CD14-positive monocyte (primary cell): ENCODE measurements around the gene CLTCL1. TPM values are rescaled to one million over a fixed set of nuclear protein-coding genes. Genes with fewer than 3 reads are reported as not detected.

Source experiments
- DNase-seq, 3 donors: peaks; one replicate each; pipeline ENCODE4 v3.0.0-alpha.2; 2011 to 2022
- H2AFZ ChIP-seq: 2 replicates; pipeline ENCODE4 v1.6.0; 2012; ENCODE audit warnings: mild to moderate bottlenecking, low read depth, low read length, inconsistent platforms; ENCODE audit not compliant: insufficient read depth, poor library complexity, severe bottlenecking
- H3K27ac ChIP-seq, 2 donors: 1 replicate in 1 of 2; 2 replicates in 1 of 2; pipeline ENCODE4 v1.5.1; 2012 to 2013; ENCODE audit warnings: low read length in 2 of 2, control low read depth in 1 of 2, inconsistent platforms in 1 of 2, low read depth in 1 of 2, mild to moderate bottlenecking in 1 of 2
- H3K27me3 ChIP-seq, 2 donors: one replicate each; pipeline versions ENCODE4 v1.6.0 to v1.6.1; 2011 to 2013; ENCODE audit warnings: low read length in 2 of 2; ENCODE audit not compliant: control insufficient read depth in 2 of 2, insufficient read depth in 2 of 2
- H3K36me3 ChIP-seq, 2 donors: replicated peaks in 1 of 2; 1 replicate in 1 of 2; 2 replicates in 1 of 2; pipeline versions ENCODE4 v1.5.1 to v1.6.1; 2012 to 2013; ENCODE audit warnings: low read length in 2 of 2, control low read depth in 1 of 2, inconsistent platforms in 1 of 2, mild to moderate bottlenecking in 1 of 2; ENCODE audit not compliant: insufficient read depth in 2 of 2, control insufficient read depth in 1 of 2
- H3K4me1 ChIP-seq, 2 donors: 1 replicate in 1 of 2; 2 replicates in 1 of 2; pipeline versions ENCODE4 v1.5.1 to v1.6.1; 2012 to 2013; ENCODE audit warnings: low read length in 2 of 2, control low read depth in 1 of 2, inconsistent platforms in 1 of 2, mild to moderate bottlenecking in 1 of 2, moderate library complexity in 1 of 2; ENCODE audit not compliant: insufficient read depth in 2 of 2, control insufficient read depth in 1 of 2
- H3K4me2 ChIP-seq: replicated peaks from 2 replicates; pipeline ENCODE3; 2012; ENCODE audit warnings: low read length, moderate library complexity, mild to moderate bottlenecking; ENCODE audit not compliant: poor library complexity, severe bottlenecking; ENCODE audit errors: extremely low read depth
- H3K4me3 ChIP-seq, 3 experiments: fragments of 200-600 bp in 1 of 3; sonication (generic) in 1 of 3; replicated peaks in 1 of 3; 1 replicate in 2 of 3; 2 replicates in 1 of 3; pipeline ENCODE4 v1.5.1; 2011 to 2013; ENCODE audit warnings: low read length in 3 of 3, mild to moderate bottlenecking in 3 of 3, control low read depth in 2 of 3, low read depth in 2 of 3, inconsistent platforms in 1 of 3, moderate library complexity in 1 of 3
- H3K79me2 ChIP-seq: 2 replicates; pipeline ENCODE4 v1.6.0; 2012; ENCODE audit warnings: mild to moderate bottlenecking, control low read depth, inconsistent platforms, low read length, moderate library complexity; ENCODE audit not compliant: insufficient read depth
- H3K9ac ChIP-seq: 2 replicates; pipeline ENCODE4 v1.6.0; 2017; ENCODE audit warnings: low read length, mild to moderate bottlenecking; ENCODE audit not compliant: insufficient read depth, poor library complexity, severe bottlenecking
- H3K9me3 ChIP-seq, 2 donors: replicated peaks in 1 of 2; 1 replicate in 1 of 2; 2 replicates in 1 of 2; pipeline versions ENCODE4 v1.5.1 to v1.6.1; 2012 to 2013; ENCODE audit warnings: low read length in 2 of 2, control low read depth in 1 of 2; ENCODE audit not compliant: control insufficient read depth in 1 of 2, insufficient read depth in 1 of 2
- H4K20me1 ChIP-seq: 2 replicates; pipeline ENCODE4 v1.6.0; 2012; ENCODE audit warnings: mild to moderate bottlenecking, low read length, control low read depth, moderate library complexity; ENCODE audit not compliant: insufficient read depth
- H3K27ac Mint-ChIP-seq, 7 donors: one replicate each; pipeline ENCODE4 v1.8.0; 2020; ENCODE audit warnings: mild to moderate bottlenecking in 7 of 7, mixed read lengths in 7 of 7, moderate library complexity in 6 of 7, inconsistent platforms in 2 of 7
- H3K27me3 Mint-ChIP-seq, 3 donors: one replicate each; pipeline ENCODE4 v1.8.0; 2021 to 2022; ENCODE audit warnings: low read depth in 3 of 3, mild to moderate bottlenecking in 3 of 3, mixed read lengths in 3 of 3, moderate library complexity in 3 of 3, inconsistent platforms in 1 of 3
- H3K36me3 Mint-ChIP-seq, 2 donors: one replicate each; pipeline ENCODE4 v1.8.0; 2020; ENCODE audit warnings: mixed read lengths in 2 of 2, inconsistent platforms in 1 of 2, mild to moderate bottlenecking in 1 of 2
- H3K4me1 Mint-ChIP-seq: one replicate; pipeline ENCODE4 v1.8.0; 2020; ENCODE audit warnings: mild to moderate bottlenecking, mixed read lengths
- H3K4me3 Mint-ChIP-seq, 2 donors: one replicate each; pipeline ENCODE4 v1.8.0; 2020; ENCODE audit warnings: mild to moderate bottlenecking in 2 of 2, mixed read lengths in 2 of 2, moderate library complexity in 1 of 2
- H3K9me3 Mint-ChIP-seq, 7 donors: one replicate each; pipeline ENCODE4 v1.8.0; 2020 to 2022; ENCODE audit warnings: mixed read lengths in 7 of 7, mild to moderate bottlenecking in 6 of 7, moderate library complexity in 6 of 7, inconsistent platforms in 2 of 7
- CTCF ChIP-seq: fragments of 200-600 bp; IDR thresholded peaks from one replicate; pipeline ENCODE4 v1.8.0; 2022; ENCODE audit warnings: antibody characterized with exemption, mild to moderate bottlenecking
- WGBS: methylation state at CpG from one replicate; pipeline ENCODE4 v1.1.5; 2013; ENCODE audit warnings: missing lambda C conversion rate; ENCODE audit not compliant: insufficient coverage; 5-methylcytosine and 5-hydroxymethylcytosine counted together
- intact Hi-C, 2 donors: fragments of 100-400 bp; cut with micrococcal nuclease; formaldehyde crosslinking; loops; one replicate each; pipeline versions ENCODE4 v1.15.0 to v1.15.1; 2023
- polyA plus RNA-seq, 3 donors: library from polyadenylated mRNA; depleted of rRNA in 1 of 3; unstranded in 2 of 3; stranded (reverse) in 1 of 3; fragments of 300-500 nt in 2 of 3; fragments of >200 nt in 1 of 3; fragmentation: Illumina TruSeq in 2 of 3; gene quantifications; 1 replicate in 2 of 3; 2 replicates in 1 of 3; pipeline ENCODE4 v1.2.3, GENCODE V29; 2012 to 2021

The CLTCL1 gene
- polyA plus RNA-seq, 3 donors: 5.1 to 17.0 (median 6.1) TPM

GRCh38 chr22:19151329-19152191 lies 140.0 kb downstream of the CLTCL1 start:
- H3K4me1 Mint-ChIP-seq: peaks cover 8% of the 10 kb centered on the region
- H3K36me3 ChIP-seq: no peaks in the 10 kb centered on the region
- no peak for DNase-seq
- no peaks in the 10 kb centered on the region for H3K79me2 ChIP-seq
- WGBS: 61% methylated on average over 5 of the region's 10 CpGs
- H3K36me3 Mint-ChIP-seq: peaks cover 0 to 10% of the 10 kb centered on the region in 2 donors
- no peak overlapping the region for H3K9ac ChIP-seq
- no peak overlapping the region for H3K4me2 ChIP-seq
- intact Hi-C loops: no loop called here
- peaks cover 35 to 62% of the 10 kb centered on the region in 2 donors for H3K27me3 ChIP-seq
- peaks cover 0 to 14% (median 13%) of the 10 kb centered on the region in 7 donors for H3K9me3 Mint-ChIP-seq
- peaks cover 10 to 13% of the 10 kb centered on the region in 2 donors for H3K9me3 ChIP-seq
- no peaks in the 10 kb centered on the region for H4K20me1 ChIP-seq
- TF ChIP-seq CTCF: no peak
- no peak overlapping the region for H2AFZ ChIP-seq
- H3K27me3 Mint-ChIP-seq: peaks cover 65 to 77% (median 68%) of the 10 kb centered on the region in 3 donors
- H3K4me3 ChIP-seq: no peak overlapping the region
- peak overlapping the region in 1 of 7 donors; percentile 59 for H3K27ac Mint-ChIP-seq
- H3K4me1 ChIP-seq: peaks cover 6 to 10% of the 10 kb centered on the region in 2 donors
- no peak overlapping the region for H3K27ac ChIP-seq
- H3K4me3 Mint-ChIP-seq: peak overlapping the region in 1 of 2 donors; percentile 84

GRCh38 chr22:19150482-19151328 lies 140.8 kb downstream of the CLTCL1 start:
- DNase-seq: no peak
- H2AFZ ChIP-seq: no peak overlapping the region
- peaks cover 35 to 62% of the 10 kb centered on the region in 2 donors for H3K27me3 ChIP-seq
- H3K27me3 Mint-ChIP-seq: peaks cover 67 to 81% (median 71%) of the 10 kb centered on the region in 3 donors
- peaks cover 8% of the 10 kb centered on the region for H3K4me1 Mint-ChIP-seq
- H3K4me1 ChIP-seq: peaks cover 6 to 10% of the 10 kb centered on the region in 2 donors
- no peak overlapping the region for H3K27ac Mint-ChIP-seq
- peak overlapping the region in 1 of 2 donors; percentile 84 for H3K4me3 Mint-ChIP-seq
- no peak overlapping the region for H3K9ac ChIP-seq
- peaks cover 10 to 13% of the 10 kb centered on the region in 2 donors for H3K9me3 ChIP-seq
- 11% methylated on average over 67 of the region's 68 CpGs for WGBS
- no peaks in the 10 kb centered on the region for H3K36me3 ChIP-seq
- H4K20me1 ChIP-seq: no peaks in the 10 kb centered on the region
- no peak overlapping the region for H3K4me3 ChIP-seq
- no peak overlapping the region for H3K27ac ChIP-seq
- H3K4me2 ChIP-seq: no peak overlapping the region
- peaks cover 0 to 10% of the 10 kb centered on the region in 2 donors for H3K36me3 Mint-ChIP-seq
- no peak for TF ChIP-seq CTCF
- intact Hi-C loops: no loop called here
- peaks cover 0 to 14% (median 13%) of the 10 kb centered on the region in 7 donors for H3K9me3 Mint-ChIP-seq
- H3K79me2 ChIP-seq: no peaks in the 10 kb centered on the region
